ENCODE data around the gene ARL15.

ARL15 gene

DNA sequence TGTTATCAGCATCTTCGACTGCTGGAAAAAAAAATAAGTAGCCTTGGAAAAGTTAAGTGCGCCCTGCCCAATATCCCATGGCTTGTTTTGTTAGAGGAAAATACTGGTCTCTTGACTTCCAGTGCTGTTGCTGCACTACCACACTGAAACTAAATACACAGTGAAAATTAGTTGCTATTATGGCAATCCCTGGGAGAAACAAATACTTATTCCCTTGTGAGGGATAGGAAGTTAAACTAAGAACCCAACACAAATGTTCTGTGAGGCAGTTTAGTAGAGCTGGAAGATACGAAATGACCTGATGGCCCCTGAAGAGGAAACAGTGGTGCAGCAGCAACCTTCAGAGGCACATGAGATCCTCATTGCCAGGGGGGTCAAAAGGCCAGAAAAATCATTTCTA lies 164.0 kb downstream of the ARL15 start:
- DNase-seq = no peak

DNA sequence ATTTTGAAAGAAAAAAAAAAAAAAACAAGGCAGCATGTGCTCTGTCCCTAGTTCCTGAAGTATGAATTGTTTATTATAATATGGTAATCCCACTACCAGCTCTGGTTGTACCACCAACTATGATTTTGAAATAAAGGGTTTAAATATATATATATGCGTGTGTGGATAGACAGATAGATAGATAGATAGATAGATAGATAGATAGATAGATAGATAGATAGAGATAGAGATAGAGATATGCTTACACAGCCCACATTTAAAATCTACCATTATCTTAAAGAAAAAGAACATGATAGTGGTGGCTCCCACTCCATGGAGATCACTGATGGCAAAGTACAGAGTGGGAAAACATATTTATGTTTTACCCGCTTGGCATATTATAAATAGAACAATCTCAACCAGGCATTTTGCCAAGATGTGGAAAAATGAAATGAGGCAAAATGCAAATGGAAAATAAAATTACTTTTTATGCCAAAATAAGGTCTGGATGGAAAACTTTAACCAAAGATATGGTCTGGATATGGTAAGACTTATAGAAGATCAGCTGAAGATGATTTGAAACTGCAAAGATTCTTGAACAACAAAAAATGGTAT lies 170.0 kb downstream of the ARL15 start:
- no peak for DNase-seq

DNA sequence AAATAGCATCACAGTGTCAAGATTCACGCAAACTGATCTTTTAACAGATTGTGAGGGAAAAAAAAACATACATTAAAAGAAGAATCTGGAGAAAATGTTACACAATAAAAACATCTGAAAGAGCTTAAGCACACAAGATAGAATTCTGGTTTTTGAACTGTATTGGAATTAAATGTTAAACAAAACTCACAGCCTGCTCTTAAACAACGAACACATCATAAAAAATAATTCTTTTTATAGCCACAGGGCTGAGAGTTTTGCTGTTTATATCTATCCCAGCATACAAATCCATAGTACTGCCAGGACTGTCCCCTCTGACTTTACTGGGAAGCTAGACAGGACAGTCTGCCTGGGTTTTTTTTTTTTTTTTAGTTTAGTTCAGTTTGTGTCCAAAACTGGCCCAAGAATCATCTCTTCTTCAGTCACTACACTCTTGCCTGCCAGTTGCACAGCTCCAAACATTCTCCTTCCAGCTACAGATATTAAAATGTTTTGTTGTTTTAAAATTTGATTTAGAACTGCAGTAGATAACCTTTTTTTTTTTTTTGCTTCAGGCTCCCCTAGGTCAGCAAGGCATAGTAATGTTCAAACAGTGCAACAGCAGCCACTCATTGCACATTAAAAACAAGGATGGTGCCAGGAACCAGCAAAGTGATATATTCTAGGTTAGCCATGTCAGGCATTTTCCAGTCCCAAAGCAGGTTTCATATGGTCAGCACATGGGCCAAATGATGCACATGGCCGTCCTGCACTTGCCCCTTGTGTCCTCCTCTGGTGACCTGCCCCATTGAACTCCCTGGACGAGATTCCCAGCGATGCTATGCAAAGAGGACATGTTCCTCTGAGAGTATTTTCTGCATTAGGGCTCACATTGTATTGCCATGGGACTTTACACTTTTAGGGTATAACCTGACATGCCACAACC lies 173.6 kb downstream of the ARL15 start:
- no peak for DNase-seq

DNA sequence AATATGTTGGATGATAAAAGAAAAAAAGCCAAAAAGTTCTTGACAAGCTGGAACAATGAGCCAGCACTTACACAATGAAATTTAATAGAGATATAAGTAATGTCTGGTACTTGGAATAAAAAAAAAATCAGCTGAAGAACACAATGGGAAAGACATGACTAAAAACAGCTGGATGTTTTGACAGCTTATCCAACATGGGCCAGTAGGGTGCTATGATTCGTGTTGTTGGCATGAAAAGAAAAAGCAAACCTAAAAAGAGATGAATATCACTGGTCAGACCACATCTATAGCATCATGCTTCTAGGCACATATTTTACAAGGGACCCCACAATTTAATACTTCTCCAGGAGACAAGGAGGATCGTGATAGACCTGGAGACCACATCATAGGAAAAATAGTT lies 175.3 kb downstream of the ARL15 start:
- no peak for DNase-seq

DNA sequence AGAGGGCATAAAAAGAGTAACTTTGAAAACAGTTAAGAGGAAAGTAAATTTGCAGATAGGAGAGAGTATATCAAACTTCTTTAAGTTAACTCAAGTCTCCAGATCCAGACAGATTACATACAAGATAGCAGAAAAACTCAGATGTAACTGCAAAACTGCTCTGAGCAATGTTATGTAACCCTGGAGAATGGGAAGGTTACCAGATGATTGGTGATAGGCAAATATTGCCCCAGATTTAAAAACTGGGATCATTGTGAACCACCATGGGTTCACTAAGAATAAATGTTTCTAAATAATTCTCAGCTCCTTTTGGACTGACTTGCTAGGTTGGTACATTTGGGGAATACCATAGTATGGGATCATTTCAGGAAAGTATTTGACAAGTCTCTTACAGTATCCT lies 176.5 kb downstream of the ARL15 start:
- no peak for DNase-seq

DNA sequence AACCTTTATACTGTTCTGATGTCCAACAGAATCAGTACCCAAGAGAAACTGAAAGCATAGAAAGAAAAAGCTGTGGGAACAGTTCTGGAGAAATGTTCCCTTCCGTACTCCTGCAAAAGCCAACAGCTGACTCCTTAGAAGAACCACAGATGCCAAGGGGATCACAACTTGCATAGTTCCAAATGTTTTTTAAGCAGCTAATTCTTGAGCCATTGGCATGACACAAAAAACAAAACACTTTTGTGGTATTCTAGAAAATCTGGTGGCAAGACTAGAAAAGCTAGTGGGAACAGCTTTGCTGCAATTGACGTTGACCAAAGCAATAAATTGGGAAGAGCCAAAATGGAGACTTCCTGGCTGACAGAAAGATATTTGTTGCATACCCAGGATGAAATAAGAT lies 189.9 kb downstream of the ARL15 start:
- no peak for DNase-seq

DNA sequence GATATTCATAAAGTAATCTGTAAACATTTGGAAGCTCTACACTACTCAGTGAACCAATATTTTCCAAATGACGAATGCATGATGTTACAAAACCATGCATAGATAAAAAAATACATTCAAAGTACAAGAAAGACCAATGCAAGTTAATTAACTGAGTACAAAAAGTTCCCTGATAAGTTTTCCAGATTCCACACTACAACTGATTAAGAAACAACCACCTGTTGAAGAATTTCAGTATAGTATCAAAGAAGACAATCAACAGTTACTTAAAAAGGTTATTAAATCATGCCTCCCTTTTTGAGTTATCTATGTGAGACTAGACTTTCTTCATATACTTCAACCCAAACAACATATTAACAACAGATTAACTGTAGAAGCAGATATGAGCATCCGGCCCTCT lies 192.4 kb downstream of the ARL15 start:
- DNase-seq = no peak

DNA sequence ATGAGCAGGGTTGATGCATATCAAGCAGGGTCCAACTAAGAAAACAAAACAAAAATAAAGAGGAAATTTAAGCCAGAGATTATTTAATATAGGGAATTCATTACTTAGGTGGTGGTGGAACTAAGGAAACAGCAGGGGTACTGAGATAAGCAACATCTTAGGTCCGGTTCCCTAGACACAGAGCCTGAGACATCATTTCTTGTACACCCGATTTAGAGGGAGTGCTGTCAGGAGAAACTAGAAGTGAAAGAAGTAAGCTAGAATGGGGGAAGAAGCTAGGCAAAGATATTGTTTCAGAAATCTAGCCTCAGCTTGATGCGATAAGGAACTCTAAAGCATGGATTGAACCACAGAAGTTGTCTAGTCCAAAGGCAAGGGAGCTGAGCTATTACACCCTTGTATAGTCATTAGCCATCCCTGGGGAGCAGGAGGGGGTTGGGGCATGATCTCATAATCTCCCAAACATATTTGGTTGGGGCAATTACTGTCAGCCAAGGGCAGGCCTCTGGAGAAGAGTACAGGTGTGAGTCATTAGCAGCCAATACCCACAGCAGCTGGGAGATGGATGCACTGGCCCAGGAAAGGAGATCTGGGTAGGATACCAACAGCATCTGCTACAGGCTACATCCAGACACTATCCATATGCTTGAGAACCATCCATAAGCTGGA lies 194.5 kb downstream of the ARL15 start:
- DNase-seq = no peak

DNA sequence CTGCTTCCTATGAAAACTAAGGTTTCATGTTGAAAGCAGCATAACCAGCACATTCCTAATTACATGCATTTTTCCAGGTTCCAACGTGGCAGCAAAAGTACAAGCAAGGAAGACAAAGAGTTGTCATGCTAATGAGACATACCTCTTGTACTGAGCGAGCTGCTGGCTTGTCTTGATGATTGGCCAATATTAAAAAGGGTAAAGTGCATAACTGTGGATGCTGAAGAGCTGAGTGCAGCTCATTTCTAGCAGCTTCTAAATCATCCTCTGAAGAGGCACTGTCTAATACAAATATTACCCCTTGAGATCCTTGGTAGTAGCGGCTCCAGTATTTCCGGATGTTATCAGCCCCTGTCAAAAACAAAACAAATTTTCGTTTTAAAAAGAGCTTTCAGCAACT lies 197.3 kb downstream of the ARL15 start:
- DNase-seq = no peak

DNA sequence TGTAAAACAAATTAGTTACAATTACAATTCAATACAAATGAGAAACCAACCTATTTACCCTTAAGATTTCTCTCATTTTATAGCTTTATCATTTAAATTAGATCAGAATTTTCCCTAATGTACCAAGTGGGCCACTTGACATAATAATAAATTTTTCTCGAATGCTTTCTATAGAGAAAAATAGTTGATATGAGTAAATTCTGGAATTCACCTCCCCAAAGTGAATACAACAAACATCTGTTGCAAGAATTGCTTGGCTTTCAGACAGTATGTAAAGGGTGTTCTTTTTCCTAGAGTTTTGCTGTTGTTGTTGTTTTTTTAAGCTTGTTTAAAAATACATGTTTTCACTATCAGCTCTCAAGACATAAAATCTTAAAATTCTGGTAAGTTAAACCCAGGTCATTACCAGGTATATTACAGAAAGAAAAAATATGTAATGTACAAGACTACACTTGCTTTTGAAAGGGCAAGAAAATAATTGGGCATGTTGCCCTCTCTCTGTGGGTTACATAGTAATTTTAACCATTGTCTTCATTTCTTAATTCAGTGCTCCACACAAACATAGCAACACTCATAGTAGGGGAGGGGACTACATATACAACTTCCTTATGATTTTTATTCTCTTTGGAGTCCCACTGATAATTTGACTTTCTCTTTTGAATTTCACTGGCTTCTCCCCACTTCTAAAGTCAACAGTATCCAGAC lies 200.6 kb downstream of the ARL15 start:
- DNase-seq = no peak

DNA sequence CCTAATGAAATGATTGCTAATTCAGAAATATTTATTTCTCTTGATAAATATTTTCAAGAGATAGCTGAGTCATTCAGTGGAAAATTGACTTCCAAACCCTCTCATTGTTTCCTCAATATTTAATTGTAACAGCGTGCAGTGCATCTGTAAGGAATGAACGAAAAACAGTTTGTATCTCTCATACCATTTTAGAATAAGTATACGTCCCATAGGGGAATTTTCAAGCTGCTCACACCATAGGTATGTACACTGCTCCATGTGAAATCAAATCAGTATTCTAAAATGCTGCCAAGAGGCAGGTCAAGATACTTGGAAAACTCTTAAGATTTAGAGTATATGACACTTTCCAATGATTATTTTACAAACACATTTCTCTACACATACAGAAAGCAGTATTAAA lies 202.2 kb downstream of the ARL15 start:
- DNase-seq = no peak

DNA sequence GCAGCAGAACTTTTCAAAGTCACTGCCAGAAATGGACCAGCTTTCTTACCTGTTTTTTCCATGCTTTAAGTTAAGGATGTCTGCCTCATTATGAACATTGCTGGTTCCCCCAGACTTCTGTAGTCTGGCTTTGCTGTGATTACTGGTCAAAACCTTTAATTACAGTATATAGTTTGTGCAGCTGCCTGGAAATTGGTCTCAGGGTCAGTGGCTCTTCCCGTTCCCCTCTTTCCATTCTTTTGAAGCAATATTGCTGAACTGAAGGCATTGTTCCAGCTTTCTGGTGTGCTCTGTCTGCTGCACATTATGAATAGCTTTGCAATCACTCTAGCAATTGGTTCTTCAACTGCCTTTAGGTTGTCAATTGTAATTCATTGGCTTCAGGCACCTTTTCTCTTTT lies 206.5 kb downstream of the ARL15 start:
- DNase-seq = no peak

DNA sequence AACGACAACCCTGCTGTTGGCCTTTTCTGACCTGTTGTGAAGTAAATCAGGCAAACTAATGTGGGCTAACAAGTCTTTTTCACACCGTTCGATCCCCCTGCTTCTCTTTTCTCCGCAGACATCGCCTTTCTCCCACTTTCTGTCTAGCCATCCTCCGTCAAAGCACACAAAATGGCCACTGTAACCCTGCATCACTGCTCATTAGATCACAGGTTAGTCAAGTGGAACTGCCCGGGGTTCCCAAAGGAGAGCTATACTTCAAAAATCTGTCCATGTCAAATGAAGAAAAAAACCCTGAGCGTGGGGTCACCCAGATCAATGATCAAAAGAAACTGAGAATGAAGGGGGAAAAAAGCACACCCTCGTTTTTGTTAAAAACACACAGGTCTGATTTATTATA lies 212.1 kb downstream of the ARL15 start:
- no peak for DNase-seq

DNA sequence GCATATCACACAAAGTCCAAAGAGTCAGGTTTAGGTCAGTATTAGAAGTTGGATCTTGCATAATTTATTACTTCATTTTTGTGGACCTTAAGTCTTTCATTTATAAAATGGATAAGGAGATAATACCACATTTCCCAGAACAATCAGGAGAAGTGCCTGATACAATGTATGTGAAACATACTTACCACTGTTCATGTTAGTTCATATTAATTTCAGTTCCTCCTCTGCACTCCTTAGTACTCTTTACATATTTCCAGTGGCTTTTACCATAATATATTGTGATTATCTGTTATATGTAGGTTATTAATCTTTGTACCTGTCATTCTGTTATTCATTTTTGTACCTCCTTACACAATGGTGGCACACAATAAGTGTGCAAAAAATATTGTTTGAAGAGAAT lies 214.4 kb downstream of the ARL15 start:
- DNase-seq = no peak

DNA sequence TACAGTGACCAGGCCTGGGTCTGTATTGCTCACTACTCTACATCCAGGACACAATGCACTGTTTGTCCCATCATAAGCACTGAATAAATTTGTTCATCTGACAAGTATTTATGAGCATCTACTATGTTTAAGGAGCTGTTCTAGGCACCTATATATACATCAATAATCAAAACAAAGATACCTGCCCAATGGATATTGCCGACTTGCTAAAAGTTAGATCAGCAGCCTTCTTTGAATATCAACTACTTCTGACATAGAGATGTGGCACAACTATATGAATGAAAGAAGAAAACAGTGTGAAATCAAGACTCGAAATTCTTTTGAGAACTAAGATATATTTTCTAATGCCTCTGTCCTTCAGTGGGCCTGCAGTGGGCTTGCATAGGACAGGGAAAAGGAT lies 215.7 kb downstream of the ARL15 start:
- DNase-seq = no peak

DNA sequence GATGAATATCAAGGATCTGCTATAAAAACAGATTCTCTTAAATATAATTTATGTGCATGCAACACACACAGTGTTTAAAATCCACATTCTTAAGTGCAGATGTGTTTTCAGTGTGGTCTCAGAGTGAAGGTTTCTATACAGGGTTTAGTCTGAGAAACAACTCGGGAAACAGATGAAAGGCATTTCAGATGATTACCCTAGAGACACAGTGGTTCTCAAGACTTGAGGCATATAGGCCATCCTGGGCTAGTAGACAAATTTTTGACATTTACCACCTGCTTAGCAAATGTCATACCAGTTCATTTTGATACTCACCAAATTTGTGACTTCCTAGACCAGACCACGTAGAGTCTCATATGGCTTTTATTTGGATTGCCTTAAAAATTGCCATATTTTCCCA lies 216.5 kb downstream of the ARL15 start:
- DNase-seq = no peak

DNA sequence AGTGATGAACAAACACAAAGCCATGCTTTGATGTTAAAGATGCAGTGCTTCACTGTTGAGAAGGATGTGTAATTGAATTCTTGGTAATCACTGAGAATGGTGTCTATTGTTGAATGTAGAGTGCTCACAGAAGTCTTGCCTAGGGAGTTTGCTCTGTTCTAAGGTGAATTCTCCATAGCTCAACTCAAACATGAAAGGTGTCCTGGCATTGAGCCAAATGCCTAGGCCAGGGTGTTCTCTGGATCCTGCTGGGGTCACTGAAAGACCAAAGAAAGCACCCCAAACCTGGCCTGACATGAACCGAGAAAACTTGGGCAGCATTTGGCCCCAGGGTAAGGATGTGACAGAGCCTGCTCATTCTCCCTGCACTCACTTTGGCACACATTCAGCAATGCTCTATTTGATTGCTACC lies 217.3 kb downstream of the ARL15 start:
- DNase-seq = no peak

DNA sequence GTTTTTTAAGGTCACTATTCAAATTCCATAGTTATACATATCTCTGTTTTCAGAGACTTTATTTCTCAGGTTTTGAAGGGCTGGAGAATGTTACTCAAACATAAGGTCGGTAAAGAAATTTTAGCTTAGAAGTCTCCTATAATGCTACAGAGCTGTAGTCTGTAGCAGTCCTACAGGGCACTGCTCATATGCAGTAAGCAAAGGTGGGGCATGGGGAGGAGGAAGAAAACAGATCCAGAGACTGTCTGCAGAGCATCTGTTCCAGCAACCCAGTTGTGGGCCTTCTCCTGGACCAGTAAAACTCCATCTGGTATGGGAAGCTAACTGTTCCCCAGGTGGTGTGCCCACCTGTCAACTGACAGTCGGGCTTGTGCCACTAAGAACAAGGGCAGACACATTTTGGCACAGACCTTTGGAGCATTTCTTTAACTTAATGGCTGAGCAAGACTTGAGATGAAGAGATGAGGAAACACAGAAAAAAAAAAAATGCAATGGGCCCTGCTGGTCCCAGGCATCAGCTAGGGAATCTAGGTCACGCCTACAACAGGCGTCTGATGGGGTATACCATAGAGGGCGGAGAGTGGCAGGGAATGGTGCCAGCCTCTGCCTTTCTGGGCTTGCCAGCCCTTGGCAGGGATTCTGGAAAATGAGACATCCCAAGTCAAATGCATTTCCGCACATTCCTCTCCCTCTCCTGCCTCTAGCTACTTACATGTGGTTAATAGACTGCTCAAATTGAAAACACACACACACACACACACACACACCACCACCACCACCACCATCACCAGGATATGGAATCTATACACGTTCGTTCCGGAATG lies 218.9 kb downstream of the ARL15 start:
- no peak for DNase-seq

DNA sequence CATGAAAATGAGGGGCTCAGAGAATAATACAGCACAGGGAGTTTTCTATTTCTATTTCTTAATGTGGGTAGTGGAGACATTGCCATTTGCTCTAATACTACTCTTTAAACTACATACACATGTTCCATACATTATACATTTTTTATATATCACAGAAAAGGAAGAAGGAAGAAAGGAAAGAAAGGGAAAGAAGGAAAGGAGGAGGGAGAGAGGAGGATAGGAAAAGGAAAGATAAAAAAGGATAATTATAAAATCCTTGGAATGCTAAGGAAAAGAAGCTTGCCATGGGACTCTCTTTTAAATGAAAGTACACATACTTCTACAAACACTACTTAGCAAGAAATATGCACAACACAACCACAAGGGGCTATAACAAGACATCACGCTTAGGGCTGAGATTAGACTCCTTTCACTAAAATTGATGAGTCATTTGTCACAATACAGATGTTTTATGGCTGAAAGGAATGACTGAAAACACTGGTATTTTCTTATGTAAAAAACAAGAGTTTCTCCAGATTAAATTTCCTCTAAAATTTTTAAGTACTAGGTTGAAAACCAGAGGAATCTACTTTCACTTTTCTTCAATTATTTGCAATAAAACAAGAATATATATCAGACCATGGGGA lies 219.8 kb downstream of the ARL15 start:
- no peak for DNase-seq

DNA sequence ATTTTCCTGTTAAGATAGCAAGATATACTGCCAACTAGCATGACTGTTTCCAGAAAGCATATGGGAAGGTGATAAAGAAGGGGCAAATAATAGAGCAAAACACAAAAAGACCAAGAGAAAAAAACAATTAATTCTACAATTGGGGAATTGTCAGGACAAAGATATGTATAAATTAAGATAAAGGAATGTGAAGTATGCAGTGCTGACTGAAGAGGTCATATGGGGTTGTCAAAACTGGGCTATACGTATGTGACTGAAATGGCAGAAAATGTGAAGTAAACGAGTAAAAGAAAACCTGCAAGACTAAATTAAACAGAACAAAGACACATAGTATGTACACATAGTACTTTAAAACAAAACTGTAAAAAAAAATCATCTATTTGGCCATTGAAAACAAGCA lies 222.3 kb downstream of the ARL15 start:
- DNase-seq = no peak

DNA sequence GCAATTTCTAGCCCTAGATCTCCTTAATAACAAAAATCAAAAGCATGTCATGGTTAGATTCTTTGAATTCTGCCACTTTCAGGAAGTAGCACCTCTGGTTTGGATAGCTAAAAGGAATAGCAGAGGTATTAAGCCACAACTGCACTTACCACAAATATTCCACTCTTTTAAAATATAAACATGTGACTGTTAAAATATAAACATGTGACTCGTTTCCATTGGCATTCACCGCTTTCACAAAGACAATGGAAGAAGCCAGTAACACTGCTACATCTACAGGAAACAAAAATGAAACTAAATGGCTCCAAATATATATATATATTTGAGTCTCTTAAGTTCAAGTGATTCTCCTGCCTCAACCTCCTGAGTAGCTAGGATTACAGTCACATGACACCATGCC lies 222.9 kb downstream of the ARL15 start:
- no peak for DNase-seq

DNA sequence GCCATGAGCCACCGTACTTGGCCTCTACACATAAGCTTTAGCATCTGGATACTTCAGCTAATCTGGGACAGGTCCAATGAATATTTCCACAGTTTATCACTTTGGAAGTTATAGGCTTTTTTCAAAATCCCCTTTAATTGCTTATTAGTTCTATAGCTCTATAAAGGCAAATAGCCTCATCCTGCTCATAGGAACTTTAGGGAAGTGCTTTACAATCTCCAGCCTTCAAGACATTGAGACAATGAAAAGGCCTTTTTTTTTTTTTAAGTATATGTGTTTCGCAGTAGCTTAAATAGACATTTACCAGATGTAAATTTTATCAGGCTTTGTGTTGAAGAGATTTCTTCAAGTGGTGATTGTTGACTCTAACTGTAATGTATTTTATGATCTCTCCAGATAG lies 224.2 kb downstream of the ARL15 start:
- no peak for DNase-seq
